CD14-positive monocyte (primary cell): ENCODE results near the gene BEND4. TPM values are rescaled to one million over a fixed set of nuclear protein-coding genes. Genes with fewer than 3 reads are reported as not detected.

Experiments
- DNase-seq, 3 donors: peaks; one replicate each; pipeline ENCODE4 v3.0.0-alpha.2; 2011 to 2022
- H2AFZ ChIP-seq: 2 replicates; pipeline ENCODE4 v1.6.0; 2012; ENCODE audit warnings: mild to moderate bottlenecking, low read depth, low read length, inconsistent platforms; ENCODE audit not compliant: insufficient read depth, poor library complexity, severe bottlenecking
- H3K27ac ChIP-seq, 2 donors: 1 replicate in 1 of 2; 2 replicates in 1 of 2; pipeline ENCODE4 v1.5.1; 2012 to 2013; ENCODE audit warnings: low read length in 2 of 2, control low read depth in 1 of 2, inconsistent platforms in 1 of 2, low read depth in 1 of 2, mild to moderate bottlenecking in 1 of 2
- H3K27me3 ChIP-seq, 2 donors: one replicate each; pipeline versions ENCODE4 v1.6.0 to v1.6.1; 2011 to 2013; ENCODE audit warnings: low read length in 2 of 2; ENCODE audit not compliant: control insufficient read depth in 2 of 2, insufficient read depth in 2 of 2
- H3K36me3 ChIP-seq, 2 donors: replicated peaks in 1 of 2; 1 replicate in 1 of 2; 2 replicates in 1 of 2; pipeline versions ENCODE4 v1.5.1 to v1.6.1; 2012 to 2013; ENCODE audit warnings: low read length in 2 of 2, control low read depth in 1 of 2, inconsistent platforms in 1 of 2, mild to moderate bottlenecking in 1 of 2; ENCODE audit not compliant: insufficient read depth in 2 of 2, control insufficient read depth in 1 of 2
- H3K4me1 ChIP-seq, 2 donors: 1 replicate in 1 of 2; 2 replicates in 1 of 2; pipeline versions ENCODE4 v1.5.1 to v1.6.1; 2012 to 2013; ENCODE audit warnings: low read length in 2 of 2, control low read depth in 1 of 2, inconsistent platforms in 1 of 2, mild to moderate bottlenecking in 1 of 2, moderate library complexity in 1 of 2; ENCODE audit not compliant: insufficient read depth in 2 of 2, control insufficient read depth in 1 of 2
- H3K4me2 ChIP-seq: replicated peaks from 2 replicates; pipeline ENCODE3; 2012; ENCODE audit warnings: low read length, moderate library complexity, mild to moderate bottlenecking; ENCODE audit not compliant: poor library complexity, severe bottlenecking; ENCODE audit errors: extremely low read depth
- H3K4me3 ChIP-seq, 3 experiments: fragments of 200-600 bp in 1 of 3; sonication (generic) in 1 of 3; replicated peaks in 1 of 3; 1 replicate in 2 of 3; 2 replicates in 1 of 3; pipeline ENCODE4 v1.5.1; 2011 to 2013; ENCODE audit warnings: low read length in 3 of 3, mild to moderate bottlenecking in 3 of 3, control low read depth in 2 of 3, low read depth in 2 of 3, inconsistent platforms in 1 of 3, moderate library complexity in 1 of 3
- H3K79me2 ChIP-seq: 2 replicates; pipeline ENCODE4 v1.6.0; 2012; ENCODE audit warnings: mild to moderate bottlenecking, control low read depth, inconsistent platforms, low read length, moderate library complexity; ENCODE audit not compliant: insufficient read depth
- H3K9ac ChIP-seq: 2 replicates; pipeline ENCODE4 v1.6.0; 2017; ENCODE audit warnings: low read length, mild to moderate bottlenecking; ENCODE audit not compliant: insufficient read depth, poor library complexity, severe bottlenecking
- H3K9me3 ChIP-seq, 2 donors: replicated peaks in 1 of 2; 1 replicate in 1 of 2; 2 replicates in 1 of 2; pipeline versions ENCODE4 v1.5.1 to v1.6.1; 2012 to 2013; ENCODE audit warnings: low read length in 2 of 2, control low read depth in 1 of 2; ENCODE audit not compliant: control insufficient read depth in 1 of 2, insufficient read depth in 1 of 2
- H4K20me1 ChIP-seq: 2 replicates; pipeline ENCODE4 v1.6.0; 2012; ENCODE audit warnings: mild to moderate bottlenecking, low read length, control low read depth, moderate library complexity; ENCODE audit not compliant: insufficient read depth
- H3K27ac Mint-ChIP-seq, 7 donors: one replicate each; pipeline ENCODE4 v1.8.0; 2020; ENCODE audit warnings: mild to moderate bottlenecking in 7 of 7, mixed read lengths in 7 of 7, moderate library complexity in 6 of 7, inconsistent platforms in 2 of 7
- H3K27me3 Mint-ChIP-seq, 3 donors: one replicate each; pipeline ENCODE4 v1.8.0; 2021 to 2022; ENCODE audit warnings: low read depth in 3 of 3, mild to moderate bottlenecking in 3 of 3, mixed read lengths in 3 of 3, moderate library complexity in 3 of 3, inconsistent platforms in 1 of 3
- H3K36me3 Mint-ChIP-seq, 2 donors: one replicate each; pipeline ENCODE4 v1.8.0; 2020; ENCODE audit warnings: mixed read lengths in 2 of 2, inconsistent platforms in 1 of 2, mild to moderate bottlenecking in 1 of 2
- H3K4me1 Mint-ChIP-seq: one replicate; pipeline ENCODE4 v1.8.0; 2020; ENCODE audit warnings: mild to moderate bottlenecking, mixed read lengths
- H3K4me3 Mint-ChIP-seq, 2 donors: one replicate each; pipeline ENCODE4 v1.8.0; 2020; ENCODE audit warnings: mild to moderate bottlenecking in 2 of 2, mixed read lengths in 2 of 2, moderate library complexity in 1 of 2
- H3K9me3 Mint-ChIP-seq, 7 donors: one replicate each; pipeline ENCODE4 v1.8.0; 2020 to 2022; ENCODE audit warnings: mixed read lengths in 7 of 7, mild to moderate bottlenecking in 6 of 7, moderate library complexity in 6 of 7, inconsistent platforms in 2 of 7
- CTCF ChIP-seq: fragments of 200-600 bp; IDR thresholded peaks from one replicate; pipeline ENCODE4 v1.8.0; 2022; ENCODE audit warnings: antibody characterized with exemption, mild to moderate bottlenecking
- WGBS: methylation state at CpG from one replicate; pipeline ENCODE4 v1.1.5; 2013; ENCODE audit warnings: missing lambda C conversion rate; ENCODE audit not compliant: insufficient coverage; 5-methylcytosine and 5-hydroxymethylcytosine counted together
- intact Hi-C, 2 donors: fragments of 100-400 bp; cut with micrococcal nuclease; formaldehyde crosslinking; loops; one replicate each; pipeline versions ENCODE4 v1.15.0 to v1.15.1; 2023
- polyA plus RNA-seq, 3 donors: library from polyadenylated mRNA; depleted of rRNA in 1 of 3; unstranded in 2 of 3; stranded (reverse) in 1 of 3; fragments of 300-500 nt in 2 of 3; fragments of >200 nt in 1 of 3; fragmentation: Illumina TruSeq in 2 of 3; gene quantifications; 1 replicate in 2 of 3; 2 replicates in 1 of 3; pipeline ENCODE4 v1.2.3, GENCODE V29; 2012 to 2021

BEND4 gene
- polyA plus RNA-seq, 3 donors: 0.07 to 0.12 TPM; not detected in 1

GRCh38 chr4:42123071-42123644 lies 29.3 kb downstream of the BEND4 start:
- Mint-ChIP-seq H3K27ac (no peak overlapping the region), H3K27me3 (peaks cover 0 to 3% (median 2%) of the 10 kb centered on the region in 3 donors), H3K4me1 (no peaks in the 10 kb centered on the region), H3K36me3 (no peaks in the 10 kb centered on the region), H3K9me3 (peaks cover 0 to 6% (median 0%) of the 10 kb centered on the region in 7 donors), H3K4me3 (no peak overlapping the region)
- no peak for TF ChIP-seq CTCF
- no peaks in the 10 kb centered on the region for H3K36me3 ChIP-seq
- no peaks in the 10 kb centered on the region for H4K20me1 ChIP-seq
- no peaks in the 10 kb centered on the region for H3K79me2 ChIP-seq
- no CpG with 5 or more reads among the region's 2 CpGs for WGBS
- intact Hi-C loops: no loop called here
- no peaks in the 10 kb centered on the region for H3K9me3 ChIP-seq
- H3K27me3 ChIP-seq: no peaks in the 10 kb centered on the region
- H3K4me1 ChIP-seq: no peaks in the 10 kb centered on the region
- no peak overlapping the region for H3K4me2 ChIP-seq
- H2AFZ ChIP-seq: no peak overlapping the region
- DNase-seq: no peak
- H3K9ac ChIP-seq: no peak overlapping the region
- H3K27ac ChIP-seq: no peak overlapping the region
- H3K4me3 ChIP-seq: no peak overlapping the region

- Histone ChIP-seq H3K36me3 (no peaks in the 10 kb centered on the region), H3K4me2 (no peak overlapping the region), H3K27me3 (no peaks in the 10 kb centered on the region), H3K79me2 (no peaks in the 10 kb centered on the region), H3K9me3 (no peaks in the 10 kb centered on the region), H3K27ac (no peak overlapping the region), H3K9ac (no peak overlapping the region), H3K4me3 (no peak overlapping the region), H3K4me1 (no peaks in the 10 kb centered on the region), H4K20me1 (no peaks in the 10 kb centered on the region), H2AFZ (no peak overlapping the region)
- no peak overlapping the region for H3K4me3 Mint-ChIP-seq
- intact Hi-C loops: no loop called here
- H3K27ac Mint-ChIP-seq: no peak overlapping the region
- DNase-seq: no peak
- no peaks in the 10 kb centered on the region for H3K9me3 Mint-ChIP-seq
- H3K4me1 Mint-ChIP-seq: no peaks in the 10 kb centered on the region
- WGBS: no CpG with 5 or more reads among the region's 4 CpGs
- peaks cover 0 to 2% (median 1%) of the 10 kb centered on the region in 3 donors for H3K27me3 Mint-ChIP-seq
- no peak for TF ChIP-seq CTCF
- H3K36me3 Mint-ChIP-seq: no peaks in the 10 kb centered on the region
Observed at GRCh38 chr4:42122237-42122636, 30.2 kb downstream of the BEND4 start.
